ENCODE data around the gene TMBIM4.

TMBIM4 gene

DNA sequence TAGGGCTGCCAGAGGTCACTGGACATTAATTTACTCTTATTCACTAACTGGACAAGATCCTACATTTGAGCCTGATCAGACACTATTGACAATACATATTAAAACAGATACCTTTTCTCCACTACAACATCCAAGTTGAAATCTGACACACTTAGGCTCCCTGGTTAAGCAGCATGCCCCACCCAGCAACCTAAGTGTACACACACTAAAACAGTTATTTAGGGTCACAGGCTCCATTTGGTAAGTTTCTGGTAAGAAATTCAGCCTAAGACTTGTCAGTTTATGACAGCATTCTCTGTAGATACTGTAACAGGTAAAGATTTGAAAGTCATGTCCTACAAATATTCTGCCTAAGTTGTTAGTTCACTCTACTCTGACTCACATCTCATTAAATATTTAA, 27.0 kb downstream of the TMBIM4 start:
- no peak for DNase-seq (ENCODE audit: low read depth)
- TF ChIP-seq, protein P1, sequence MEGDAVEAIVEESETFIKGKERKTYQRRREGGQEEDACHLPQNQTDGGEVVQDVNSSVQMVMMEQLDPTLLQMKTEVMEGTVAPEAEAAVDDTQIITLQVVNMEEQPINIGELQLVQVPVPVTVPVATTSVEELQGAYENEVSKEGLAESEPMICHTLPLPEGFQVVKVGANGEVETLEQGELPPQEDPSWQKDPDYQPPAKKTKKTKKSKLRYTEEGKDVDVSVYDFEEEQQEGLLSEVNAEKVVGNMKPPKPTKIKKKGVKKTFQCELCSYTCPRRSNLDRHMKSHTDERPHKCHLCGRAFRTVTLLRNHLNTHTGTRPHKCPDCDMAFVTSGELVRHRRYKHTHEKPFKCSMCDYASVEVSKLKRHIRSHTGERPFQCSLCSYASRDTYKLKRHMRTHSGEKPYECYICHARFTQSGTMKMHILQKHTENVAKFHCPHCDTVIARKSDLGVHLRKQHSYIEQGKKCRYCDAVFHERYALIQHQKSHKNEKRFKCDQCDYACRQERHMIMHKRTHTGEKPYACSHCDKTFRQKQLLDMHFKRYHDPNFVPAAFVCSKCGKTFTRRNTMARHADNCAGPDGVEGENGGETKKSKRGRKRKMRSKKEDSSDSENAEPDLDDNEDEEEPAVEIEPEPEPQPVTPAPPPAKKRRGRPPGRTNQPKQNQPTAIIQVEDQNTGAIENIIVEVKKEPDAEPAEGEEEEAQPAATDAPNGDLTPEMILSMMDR (conservative IDR thresholded peaks at IDR 0.05; ENCODE audit: control insufficient read depth, insufficient read depth, low read depth, low read length): no peak
- no peak overlapping the region for H3K4me3 ChIP-seq (ENCODE audit: control insufficient read depth, low read depth, low read length)

DNA sequence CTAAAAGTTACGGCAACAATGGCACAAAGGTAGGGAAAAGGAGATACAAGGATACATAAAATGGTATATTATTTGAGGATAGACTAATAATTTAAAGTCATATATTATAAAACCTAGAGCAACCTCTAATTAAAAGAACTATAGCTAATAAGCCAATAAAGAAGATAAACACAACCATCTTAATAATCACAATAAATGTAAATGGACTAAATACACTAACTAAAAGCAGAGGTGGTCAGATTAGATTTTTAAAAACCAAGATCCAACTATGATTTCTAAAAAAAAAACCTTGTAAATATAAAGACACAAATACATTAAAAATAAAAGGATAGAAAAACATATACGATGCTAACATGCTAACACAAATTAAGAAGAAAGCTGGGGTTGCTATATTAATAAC, 28.5 kb downstream of the TMBIM4 start:
- H3K4me3 ChIP-seq (ENCODE audit: control insufficient read depth, low read depth, low read length): no peak overlapping the region
- no peak for DNase-seq (ENCODE audit: low read depth)
- TF ChIP-seq, protein P1 (conservative IDR thresholded peaks at IDR 0.05; ENCODE audit: control insufficient read depth, insufficient read depth, low read depth, low read length): no peak

DNA sequence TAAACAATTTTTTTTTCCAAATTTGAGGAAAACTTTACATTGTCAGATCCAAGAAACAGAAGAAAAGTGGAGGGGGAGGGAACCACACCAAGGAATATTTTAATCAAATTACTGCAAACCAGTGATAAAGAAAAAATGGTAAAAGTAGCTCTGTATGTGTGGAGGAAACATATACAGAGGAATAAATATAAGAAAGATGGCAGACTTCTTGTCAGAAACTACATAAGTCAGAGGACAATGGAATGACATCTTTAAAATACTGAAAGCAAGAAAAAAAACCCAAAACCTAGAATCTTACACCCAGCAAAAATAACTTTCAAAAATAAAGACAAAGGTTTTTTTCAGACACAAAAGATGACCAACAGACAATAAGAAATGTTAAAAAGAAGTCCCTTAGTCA, 29.1 kb downstream of the TMBIM4 start:
- DNase-seq (ENCODE audit: low read depth): no peak
- TF ChIP-seq, protein P1 (conservative IDR thresholded peaks at IDR 0.05; ENCODE audit: control insufficient read depth, insufficient read depth, low read depth, low read length): no peak
- no peak overlapping the region for H3K4me3 ChIP-seq (ENCODE audit: control insufficient read depth, low read depth, low read length)

DNA sequence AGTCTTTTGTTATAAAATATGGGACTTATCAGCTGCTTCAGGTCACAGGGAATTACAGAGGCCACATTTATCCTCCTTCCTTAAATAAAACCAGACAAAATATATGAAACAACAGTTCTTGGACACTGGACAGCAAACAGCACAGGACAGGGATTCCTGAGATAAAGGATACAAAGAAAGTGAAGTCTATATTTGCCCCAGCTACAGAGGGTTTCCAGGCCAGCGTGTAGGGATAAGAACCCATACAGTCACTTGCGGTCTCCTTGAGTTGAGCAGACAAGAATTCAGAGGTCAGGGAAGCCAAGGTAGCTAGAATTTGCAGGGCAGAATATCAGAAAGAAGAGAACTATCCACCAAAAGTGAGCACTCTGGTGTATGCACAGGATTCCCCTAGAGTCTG, 30.5 kb downstream of the TMBIM4 start:
- no peak overlapping the region for H3K4me3 ChIP-seq (ENCODE audit: control insufficient read depth, low read depth, low read length)
- TF ChIP-seq, protein P1 (conservative IDR thresholded peaks at IDR 0.05; ENCODE audit: control insufficient read depth, insufficient read depth, low read depth, low read length): no peak
- DNase-seq (ENCODE audit: low read depth): no peak

DNA sequence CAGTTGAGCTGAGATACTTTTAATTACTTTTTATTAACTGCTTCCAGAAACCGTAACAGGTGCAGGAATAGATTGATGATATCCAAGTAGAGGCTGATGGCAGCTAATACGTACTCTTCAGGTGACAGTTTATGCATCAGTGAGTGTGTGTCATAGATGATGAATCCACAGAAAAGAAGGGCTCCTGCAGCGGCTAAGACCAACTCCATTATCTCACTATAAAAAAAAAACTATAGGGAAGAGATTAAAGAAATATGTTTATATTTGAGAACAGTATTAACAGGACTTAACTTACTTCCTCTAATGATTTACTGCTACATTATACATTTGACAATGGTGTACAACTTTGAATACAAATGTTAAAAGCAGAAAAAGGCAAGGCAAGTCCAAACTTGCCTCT, 31.9 kb downstream of the TMBIM4 start:
- TF ChIP-seq, protein P1 (conservative IDR thresholded peaks at IDR 0.05; ENCODE audit: control insufficient read depth, insufficient read depth, low read depth, low read length): no peak
- no peak overlapping the region for H3K4me3 ChIP-seq (ENCODE audit: control insufficient read depth, low read depth, low read length)
- DNase-seq (ENCODE audit: low read depth): no peak

DNA sequence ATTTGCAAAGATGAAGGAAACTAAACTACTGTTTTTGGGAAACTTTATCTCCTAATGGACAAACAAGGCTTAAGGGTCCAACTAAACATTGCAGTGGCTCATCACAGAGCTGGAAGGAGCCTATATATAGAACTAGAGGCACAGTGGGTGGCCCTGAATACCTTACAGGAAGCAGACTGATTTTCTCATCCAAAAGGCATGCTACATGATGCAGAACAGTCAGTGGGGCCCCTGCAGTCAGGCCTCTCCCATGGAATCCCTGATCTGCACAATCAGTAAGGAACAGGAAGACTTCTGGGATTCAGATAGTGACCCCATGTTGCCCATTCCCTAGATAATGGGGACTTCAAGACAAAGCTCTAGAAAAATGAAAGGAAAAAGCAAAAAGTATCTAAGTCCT, 37.4 kb downstream of the TMBIM4 start:
- TF ChIP-seq, protein P1 (conservative IDR thresholded peaks at IDR 0.05; ENCODE audit: control insufficient read depth, insufficient read depth, low read depth, low read length): no peak
- peak; percentile 39 for DNase-seq (ENCODE audit: low read depth)

DNA sequence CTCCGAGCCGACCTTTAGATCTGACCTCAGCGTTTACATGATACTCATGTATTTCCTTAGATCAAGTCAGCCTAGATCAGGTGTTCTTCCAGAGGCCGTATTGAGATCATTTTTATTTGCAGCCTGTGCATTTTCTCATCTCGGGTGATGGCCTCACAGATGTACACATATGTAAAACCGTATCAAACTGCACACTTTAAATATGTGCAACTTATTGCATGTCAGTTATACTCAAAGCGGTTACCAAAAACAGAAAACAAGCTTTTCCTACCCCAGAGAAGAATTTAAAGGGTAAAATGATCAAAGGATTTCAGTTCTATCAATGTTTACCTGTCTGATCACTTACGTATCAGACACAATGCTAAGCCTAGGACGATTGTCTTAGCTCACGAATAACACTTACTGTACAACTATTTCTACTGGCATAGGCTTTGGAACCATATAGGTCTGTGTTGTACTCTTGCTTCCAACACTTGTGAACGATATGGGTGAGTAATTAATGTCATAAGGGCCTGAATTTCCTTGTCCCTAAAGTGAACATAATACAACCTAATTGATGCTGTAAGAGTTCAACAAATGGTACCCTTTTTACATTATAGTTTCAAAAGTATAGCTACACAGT, 38.6 kb downstream of the TMBIM4 start:
- peak overlapping the region; percentile 100 for H3K4me3 ChIP-seq (ENCODE audit: control insufficient read depth, low read depth, low read length)
- TF ChIP-seq, protein P1 (conservative IDR thresholded peaks at IDR 0.05; ENCODE audit: control insufficient read depth, insufficient read depth, low read depth, low read length): no peak
- DNase-seq (ENCODE audit: low read depth): no peak

More for the DNA sequence above, 37.4 kb downstream of the TMBIM4 start:
- no peak overlapping the region for H3K4me3 ChIP-seq (ENCODE audit: control insufficient read depth, low read depth, low read length)

All from fibroblast of mammary gland (primary cell).